ENCODE measurements around the gene TRRAP.
A peak's percentile ranks its signal among the peaks of the same experiment; 100 is the strongest.
"Not testable (repeated sequence)": the region's sequence is repeated elsewhere in the genome, so short reads cannot be mapped to it uniquely, and the experiment has no call there.

Gene TRRAP

DNA sequence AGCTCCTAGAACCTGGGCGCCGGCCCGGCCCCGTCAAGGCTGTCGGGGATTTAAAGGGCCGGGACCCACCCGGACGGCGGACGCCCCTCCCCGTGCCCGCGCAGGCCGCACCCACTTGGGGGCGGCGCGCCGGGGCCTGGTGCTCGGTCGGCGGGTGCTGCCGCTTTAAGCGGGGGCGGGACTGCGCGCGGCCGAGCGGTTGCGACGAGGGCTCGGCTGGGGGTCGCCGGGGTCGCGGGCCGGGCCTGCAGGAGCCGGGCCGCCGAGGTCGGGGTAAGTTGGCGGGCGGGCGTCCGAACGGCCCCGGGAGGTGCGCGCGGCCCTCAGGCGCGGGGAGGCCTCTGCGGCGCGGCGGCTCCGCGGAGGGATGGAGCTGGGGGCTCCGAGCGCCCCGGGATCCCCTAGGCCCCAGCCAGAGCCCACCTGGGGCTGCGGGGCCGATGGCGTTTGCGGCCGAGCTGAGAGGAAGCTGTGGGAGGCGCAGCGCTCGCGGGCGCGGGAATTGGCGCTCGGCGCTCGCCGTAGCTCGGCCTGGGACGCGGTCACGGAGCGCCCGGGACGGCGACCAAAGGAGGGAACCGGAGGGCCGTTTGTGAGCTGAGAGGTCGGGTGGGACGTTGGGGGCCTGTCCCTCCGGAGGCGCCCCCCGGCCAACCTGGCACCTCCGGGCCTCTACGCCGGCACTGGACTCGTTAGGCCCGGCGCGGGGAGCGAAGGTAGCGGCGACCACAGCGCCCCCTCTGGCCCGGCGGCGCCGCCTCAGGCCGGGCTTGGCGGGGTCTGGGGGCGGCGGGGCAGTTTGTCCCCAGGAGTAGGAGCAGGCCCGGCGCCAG is at the start of gene TRRAP:
TSS of gene TRRAP (plus strand) at position 168 of the 833 bp plus-strand sequence. CDS start 2,619 bp downstream, outside the sequence.
- DNase-seq, result peak; percentile 67

- DNase-seq, result no peak
Observed at GRCh38 chr7:98830972-98831548, 47.3 kb upstream of the TRRAP start.

DNA sequence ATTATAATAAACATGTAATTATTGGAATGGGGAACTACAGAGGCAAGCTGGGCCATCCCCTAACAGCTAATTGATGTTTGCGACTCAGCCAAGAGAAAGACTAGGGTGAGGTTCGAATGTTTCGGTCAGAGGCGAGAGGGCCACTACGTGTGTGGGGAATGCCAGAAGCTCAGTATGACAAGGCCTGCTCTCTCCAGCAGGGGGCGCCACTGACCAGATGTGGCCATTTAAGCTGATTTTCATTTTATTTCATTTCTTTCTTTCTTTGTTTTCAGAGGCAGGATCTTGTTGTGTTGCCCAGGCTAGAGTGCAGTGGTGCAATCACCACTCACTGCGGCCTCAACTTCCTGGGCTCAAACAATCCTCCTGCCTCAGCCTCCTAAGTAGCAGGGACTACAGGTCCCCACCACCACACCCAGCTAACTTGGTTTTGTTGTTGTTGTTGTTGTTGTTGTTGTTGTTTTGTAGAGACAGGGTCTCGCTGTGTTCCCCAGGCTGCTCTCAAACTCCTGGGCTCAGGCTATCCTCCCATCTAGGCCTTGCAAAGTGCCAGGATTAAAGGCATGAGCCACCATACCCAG is 46.6 kb upstream of the TRRAP start:
- peak; percentile 14 for DNase-seq

- DNase-seq, result no peak
Observed at GRCh38 chr7:98833022-98833421, 45.3 kb upstream of the TRRAP start.

GRCh38 chr7:98834949-98835348 is 43.4 kb upstream of the TRRAP start:
- no peak for DNase-seq

DNA sequence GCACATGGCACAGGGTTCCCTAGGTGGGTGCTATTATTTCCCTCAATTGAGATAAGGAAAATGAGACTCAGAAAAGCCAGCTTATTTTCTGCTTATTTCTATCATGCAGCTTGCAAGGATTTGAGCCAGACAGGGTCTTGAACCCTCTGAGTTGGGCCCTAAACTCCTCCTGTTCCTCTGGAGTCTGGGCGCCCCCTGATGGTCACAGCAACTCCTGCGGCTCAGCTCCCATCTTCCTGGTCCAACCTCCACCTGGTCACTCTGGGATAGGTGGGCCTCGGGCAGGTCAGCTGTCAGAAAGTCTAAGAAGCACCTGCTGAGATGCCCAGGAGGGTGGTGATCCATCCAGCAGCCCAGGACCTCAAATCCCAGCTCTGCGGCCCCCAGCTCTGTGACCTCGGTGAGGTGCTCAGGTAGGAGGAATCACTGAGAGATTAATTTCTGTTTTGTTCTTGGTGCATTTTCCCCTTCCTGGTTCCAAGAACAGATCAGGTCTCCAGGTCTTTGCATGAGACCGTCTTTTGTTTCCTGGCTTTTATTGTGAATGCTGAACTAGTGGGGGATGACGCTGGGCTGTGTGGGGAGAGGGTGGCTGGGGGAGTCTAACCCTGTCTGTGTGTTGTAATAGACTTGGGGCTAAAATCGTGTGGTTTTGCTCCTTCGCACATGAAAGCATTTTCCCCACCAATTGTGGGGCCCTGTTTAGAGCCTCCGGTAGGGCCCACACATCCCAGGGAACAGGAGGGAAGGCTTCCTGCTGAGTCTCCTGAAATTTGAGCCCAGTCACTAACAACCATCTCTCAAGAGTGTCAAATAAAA is 41.3 kb upstream of the TRRAP start:
- DNase-seq, result no peak

DNA sequence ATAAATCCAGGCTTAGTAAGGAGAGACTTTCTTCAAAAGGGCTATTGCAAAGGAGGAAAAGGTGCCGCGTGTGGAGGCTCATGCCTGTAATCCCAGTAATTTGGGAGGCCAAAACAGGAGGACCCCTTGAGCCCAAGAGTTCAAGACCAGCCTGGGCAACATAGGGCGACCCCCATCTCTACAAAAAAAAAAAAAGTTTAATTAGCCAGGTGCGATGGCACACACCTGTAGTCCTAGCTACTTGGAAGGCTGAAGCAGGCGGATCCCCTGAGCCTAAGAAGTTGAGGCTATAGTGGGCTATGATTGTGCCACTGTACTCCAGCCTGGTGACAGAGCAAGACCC is 40.7 kb upstream of the TRRAP start:
- no peak for DNase-seq

- DNase-seq, result no peak
Observed at GRCh38 chr7:98840096-98840495, 38.2 kb upstream of the TRRAP start.

DNA sequence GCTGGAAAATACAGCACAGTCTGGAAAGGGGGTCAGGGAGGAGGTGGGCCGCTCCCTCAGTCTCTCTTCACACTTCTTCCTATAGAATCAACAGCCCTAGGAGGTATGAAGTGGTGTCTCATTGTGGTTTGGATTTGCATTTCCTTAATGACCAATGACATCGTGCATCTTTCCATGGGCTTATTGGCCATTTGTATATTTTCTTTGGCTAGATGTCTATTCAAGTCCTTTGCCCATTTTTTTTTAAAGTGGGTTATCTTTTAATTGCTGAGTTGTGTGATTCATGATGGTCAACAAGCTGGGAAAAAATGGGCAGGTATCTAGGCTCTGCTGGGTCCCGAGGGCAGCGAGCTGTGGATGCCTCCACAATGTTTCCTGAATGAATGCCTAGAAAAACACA is 37.6 kb upstream of the TRRAP start:
- no peak for DNase-seq

- peak; percentile 68 for DNase-seq
Observed at GRCh38 chr7:98841179-98841997, 36.9 kb upstream of the TRRAP start.

- not testable (repeated sequence) for DNase-seq
Observed at GRCh38 chr7:98842552-98842951, 35.8 kb upstream of the TRRAP start.

- DNase-seq, result no peak
Observed at GRCh38 chr7:98848918-98849317, 29.4 kb upstream of the TRRAP start.

DNA sequence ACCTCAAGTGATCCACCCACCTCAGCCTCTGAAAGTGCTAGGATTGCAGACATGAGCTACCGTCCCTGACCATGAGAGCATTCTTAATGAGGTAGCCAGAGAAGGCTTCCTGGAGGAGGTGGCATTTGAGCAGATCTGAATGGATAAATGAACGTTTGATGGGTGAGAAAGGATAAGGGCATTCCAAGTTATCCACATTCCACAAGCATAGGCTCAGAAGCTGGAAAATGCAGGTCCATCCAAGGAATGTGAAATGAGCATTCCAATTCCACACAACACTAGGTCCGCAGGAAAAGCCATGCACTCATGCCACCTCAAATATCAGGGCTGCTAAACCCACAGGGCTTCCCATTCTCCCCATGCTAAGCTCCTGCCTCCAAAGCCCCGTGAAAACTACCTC is 25.5 kb upstream of the TRRAP start:
- DNase-seq, result no peak

GRCh38 chr7:98855610-98856422 is 22.5 kb upstream of the TRRAP start:
- no peak for DNase-seq

DNA sequence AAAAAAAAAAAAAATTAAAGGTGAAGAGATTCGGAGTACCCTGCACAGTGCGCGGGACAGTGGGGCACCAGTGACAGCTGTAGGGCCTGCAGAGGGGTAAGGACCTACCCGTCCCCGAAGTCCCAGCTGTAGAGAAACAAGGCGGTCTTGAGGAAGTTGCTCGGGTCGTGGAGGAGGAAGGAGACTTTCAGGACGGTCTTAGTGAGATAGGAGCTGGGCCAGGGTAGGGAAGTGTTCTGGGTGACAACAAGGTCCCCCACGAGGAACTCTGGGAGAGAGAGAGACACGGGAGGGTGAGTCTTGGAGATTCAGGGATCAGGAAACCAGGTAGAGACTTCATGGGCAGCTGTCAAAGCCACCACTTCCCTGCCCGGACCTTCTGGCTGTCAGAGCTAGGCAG is 18.3 kb upstream of the TRRAP start:
- DNase-seq, result no peak

DNA sequence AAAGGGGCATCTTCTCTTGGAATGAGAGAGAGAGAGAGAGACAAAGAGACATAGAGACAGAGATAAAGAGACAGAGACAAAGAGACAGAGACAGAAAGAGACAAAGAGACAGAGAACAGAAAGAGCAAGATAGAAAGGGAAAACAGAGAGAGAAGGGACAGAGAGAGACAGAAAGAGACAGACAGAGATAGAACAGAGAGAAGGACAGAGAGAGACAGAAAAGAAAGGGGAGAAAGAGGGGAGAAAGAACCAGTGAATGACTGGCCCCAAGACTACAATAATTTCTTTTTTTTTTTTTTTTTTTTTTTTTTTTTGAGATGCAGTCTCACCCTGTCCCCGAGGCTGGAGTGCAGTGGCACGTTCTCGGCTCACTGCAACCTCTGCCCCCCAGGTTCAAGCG is 16.1 kb upstream of the TRRAP start:
- no peak for DNase-seq

DNA sequence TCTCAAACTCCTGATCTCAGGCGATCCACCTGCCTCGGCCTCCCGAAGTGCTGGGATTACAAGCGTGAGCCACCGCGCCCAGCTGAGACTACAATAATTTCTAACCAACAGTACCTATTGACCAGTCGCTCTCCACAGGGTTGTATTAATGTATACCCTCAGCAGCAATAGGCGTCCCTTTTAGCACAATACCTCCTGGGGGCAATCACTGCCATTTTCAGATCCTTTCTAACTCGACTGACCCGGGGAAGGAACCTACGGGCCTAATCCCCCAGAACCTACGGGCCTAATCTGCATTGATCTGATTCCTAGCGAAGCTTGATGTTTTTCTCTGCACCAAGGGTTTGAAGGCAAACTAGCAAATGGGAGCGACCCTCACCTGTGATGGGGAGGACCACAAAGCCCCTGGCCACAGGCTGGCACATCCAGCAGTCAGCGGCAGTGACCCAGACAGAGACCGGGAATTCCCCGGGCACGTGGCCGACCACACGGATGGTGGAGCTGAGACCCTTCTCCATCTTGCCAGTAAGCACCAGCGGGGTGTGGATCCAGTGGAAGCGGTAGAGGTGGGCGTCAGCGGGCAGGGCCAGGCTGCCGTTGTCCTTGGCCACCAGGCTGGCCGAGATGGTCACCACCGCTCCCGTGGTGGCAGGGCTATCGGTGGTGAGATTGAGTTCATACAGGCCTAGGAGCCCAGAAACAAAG is 15.5 kb upstream of the TRRAP start:
- no peak for DNase-seq

GRCh38 chr7:98863601-98864000 is 14.7 kb upstream of the TRRAP start:
- no peak for DNase-seq

DNA sequence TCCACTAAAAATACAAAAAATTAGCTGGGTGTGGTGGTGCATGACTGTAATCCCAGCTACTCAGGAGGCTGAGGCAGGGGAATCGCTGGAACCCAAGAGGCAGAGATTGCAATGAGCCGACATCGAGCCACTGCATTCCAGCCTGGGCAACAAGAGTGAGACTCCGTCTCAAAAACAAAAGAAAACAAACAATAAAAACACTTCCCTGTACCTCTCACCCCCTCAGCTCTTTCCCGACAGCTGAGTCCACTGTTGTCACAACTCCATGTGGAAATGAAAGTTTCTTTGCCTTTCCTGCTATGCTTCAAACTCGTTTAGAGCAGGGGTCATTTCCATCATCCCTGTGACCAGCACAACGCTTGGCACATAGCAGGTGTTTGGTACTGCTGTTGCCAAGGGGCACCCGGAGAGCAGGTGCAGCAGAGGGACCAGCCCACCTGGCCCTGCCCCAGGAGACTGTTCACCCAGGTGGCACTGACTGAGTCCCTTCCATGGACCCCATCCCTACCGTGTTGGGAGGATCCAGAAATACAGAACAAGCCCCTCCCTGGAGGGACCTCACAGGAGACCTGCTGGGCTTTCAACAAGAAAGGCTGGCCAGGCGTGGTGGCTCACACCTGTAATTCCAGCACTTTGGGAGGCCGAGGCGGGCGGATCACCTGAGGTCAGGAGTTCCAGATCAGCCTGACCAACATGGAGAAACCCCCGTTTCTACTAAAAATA is 13.4 kb upstream of the TRRAP start:
- no peak for DNase-seq

- DNase-seq, result no peak
Observed at GRCh38 chr7:98866351-98866750, 12.0 kb upstream of the TRRAP start.
